ENCODE measurements around the gene IZUMO1.
A peak's percentile ranks its signal among the peaks of the same experiment; 100 is the strongest.

The IZUMO1 gene

DNA sequence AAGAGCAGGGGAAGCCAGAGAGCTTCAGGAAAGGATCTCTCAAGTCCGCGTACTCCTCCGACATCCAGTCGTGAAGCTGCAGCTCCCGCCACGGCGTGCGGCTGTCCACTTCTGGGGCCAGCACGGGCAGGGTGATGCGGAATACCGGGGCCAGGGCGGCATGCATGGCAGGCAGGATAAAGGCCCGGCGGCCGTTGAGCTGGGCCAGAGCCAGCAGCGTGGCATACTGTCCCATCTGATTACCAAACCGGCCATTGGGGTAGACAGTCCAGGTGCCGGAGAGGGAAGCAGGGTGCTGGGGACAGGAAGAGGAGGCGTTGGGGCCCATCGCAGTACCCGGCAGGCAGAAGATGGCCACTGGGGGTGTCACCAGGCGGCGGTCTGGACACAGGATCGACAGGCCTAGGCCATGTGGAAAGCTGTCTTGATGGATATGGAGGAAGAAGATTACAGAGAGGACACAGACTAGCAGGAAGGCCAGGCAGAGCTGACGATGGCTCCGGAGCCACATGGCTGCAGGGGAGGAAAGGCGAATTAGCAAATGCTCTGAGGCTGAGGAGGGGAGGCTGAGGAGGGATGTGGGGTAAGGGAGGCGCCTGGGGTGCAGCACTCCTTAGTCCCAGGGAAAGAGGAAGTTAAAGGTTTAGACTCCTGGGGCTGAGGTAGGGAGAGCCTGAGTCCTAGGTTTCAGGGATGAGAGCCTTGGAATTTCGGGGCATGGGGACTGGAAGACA lies 4.2 kb upstream of the IZUMO1 start:
- Mint-ChIP-seq H3K4me1 (ENCODE audit: low read depth) (peaks cover 24% of the 10 kb centered on the region), H3K27me3 (ENCODE audit: low read depth) (peaks cover 30% of the 10 kb centered on the region), H3K27ac (peak overlapping the region; percentile 71), H3K36me3 (ENCODE audit: low read depth) (no peaks in the 10 kb centered on the region), H3K4me3 (peak overlapping the region; percentile 51), H3K9me3 (no peaks in the 10 kb centered on the region)

DNA sequence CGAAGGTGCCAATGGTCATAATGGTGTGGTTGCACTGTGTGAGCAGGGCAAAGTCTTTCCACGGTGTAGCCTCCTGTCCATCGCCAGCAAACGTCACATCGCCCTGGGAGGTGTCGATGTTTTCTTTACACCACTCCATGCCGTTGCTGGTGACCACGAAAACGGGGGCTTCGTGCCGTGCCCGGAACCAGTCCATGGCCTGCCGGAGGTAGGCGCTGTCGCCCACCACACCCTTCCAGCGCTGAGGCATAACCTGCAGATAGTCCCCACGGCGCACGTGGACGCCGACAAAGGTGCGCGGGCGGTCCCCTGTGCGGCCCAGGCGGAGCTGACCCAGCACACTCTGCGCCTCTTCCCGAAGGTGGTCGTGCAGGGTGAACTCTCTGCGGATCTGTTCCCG lies 3.6 kb upstream of the IZUMO1 start:
- Mint-ChIP-seq H3K27me3 (ENCODE audit: low read depth) (peaks cover 30% of the 10 kb centered on the region), H3K27ac (no peak overlapping the region), H3K4me3 (no peak overlapping the region), H3K9me3 (no peaks in the 10 kb centered on the region), H3K4me1 (ENCODE audit: low read depth) (peaks cover 26% of the 10 kb centered on the region), H3K36me3 (ENCODE audit: low read depth) (no peaks in the 10 kb centered on the region)

DNA sequence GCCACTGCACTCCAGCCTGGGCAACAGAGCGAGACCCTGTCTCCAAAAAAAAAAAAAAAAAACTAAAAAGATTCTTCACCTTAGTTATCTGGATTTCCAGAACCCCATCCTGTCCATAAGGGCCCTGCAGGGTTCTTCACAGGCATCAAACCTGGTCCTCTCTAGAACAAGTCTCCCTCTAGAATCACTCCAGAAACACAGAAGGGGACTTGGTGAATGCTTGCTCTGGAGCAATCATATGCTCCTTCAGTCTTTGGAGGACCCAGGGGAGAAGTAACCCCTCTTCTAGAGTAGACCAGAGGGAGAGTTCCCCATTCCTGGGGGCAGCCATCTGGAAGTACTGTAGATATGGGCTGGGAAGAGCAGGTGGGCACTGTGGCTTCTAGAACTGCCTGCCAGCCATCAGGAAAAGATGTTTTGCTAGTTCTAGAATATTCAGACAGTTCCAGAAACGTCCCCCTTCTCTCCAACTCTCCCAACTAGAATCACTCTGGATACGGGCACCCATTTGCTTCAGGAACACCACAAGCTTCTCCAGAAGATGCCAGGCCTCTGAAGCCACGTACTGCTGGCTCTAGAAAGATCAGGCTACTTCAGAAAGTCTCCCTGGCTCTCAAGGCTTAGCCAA lies 3.0 kb upstream of the IZUMO1 start:
- H3K9me3 Mint-ChIP-seq: no peaks in the 10 kb centered on the region
- H3K4me3 Mint-ChIP-seq: no peak overlapping the region
- H3K27me3 Mint-ChIP-seq (ENCODE audit: low read depth): peaks cover 30% of the 10 kb centered on the region
- no peak overlapping the region for H3K27ac Mint-ChIP-seq
- H3K36me3 Mint-ChIP-seq (ENCODE audit: low read depth): no peaks in the 10 kb centered on the region
- peaks cover 26% of the 10 kb centered on the region for H3K4me1 Mint-ChIP-seq (ENCODE audit: low read depth)

DNA sequence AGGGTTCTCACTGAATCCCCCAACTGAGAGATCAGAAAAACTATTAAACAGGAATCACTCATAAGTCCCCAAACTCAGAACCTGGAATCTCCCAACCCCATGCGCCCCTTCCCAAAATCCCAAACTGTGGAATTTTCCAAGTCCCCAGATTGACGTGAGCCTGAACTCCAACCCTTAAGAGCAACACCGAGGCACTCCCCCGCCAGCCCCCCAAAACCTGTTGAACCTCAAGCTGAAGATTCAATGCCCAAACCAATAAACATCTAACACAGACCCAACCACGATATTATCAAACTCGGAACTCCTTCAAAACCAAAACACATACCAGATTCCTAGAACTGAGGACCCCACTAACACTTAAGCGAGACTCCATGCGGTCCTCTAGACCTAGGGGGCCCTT lies 599 bp downstream of the IZUMO1 start:
- H3K9me3 Mint-ChIP-seq: no peaks in the 10 kb centered on the region
- no peak overlapping the region for H3K4me3 Mint-ChIP-seq
- peak overlapping the region; percentile 62 for H3K27ac Mint-ChIP-seq
- peaks cover 17% of the 10 kb centered on the region for H3K27me3 Mint-ChIP-seq (ENCODE audit: low read depth)
- H3K4me1 Mint-ChIP-seq (ENCODE audit: low read depth): peaks cover 12% of the 10 kb centered on the region
- H3K36me3 Mint-ChIP-seq (ENCODE audit: low read depth): no peaks in the 10 kb centered on the region

DNA sequence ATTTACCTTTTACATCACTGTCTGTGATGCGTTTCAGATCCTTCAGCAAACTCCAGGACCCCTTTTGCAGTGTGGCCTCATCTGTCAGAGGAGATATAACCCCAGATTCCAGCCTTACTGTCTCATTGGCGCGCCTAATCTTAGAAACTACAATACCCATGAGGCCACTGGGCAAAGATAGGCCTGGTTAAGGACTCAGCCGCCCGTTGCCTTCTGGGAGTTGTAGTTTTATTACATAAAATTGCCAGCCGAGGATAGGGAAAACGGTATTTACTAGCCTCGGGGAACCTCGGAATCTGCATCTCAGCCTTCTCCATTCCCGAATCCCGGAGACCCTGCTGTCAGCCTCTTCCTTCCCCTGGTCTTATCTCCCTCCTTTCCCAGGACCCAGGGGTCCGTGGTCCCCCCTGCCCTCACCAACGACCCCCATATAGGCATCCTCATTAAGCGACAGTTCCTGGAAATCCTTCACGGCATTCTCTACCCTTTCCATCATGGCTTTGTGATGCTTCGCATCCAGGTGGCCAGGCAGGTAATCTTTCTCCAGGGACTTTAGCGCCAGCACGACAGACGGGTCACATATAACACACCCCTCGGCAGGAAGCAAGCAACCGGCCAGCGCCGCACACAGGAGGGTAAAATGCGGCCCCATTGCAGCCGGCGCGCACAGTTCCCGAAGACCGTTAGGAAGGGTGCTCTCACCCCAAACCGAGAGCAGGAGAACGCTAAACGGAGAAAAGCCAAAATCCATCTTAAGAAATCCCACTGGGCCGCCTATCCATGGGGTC lies 1.3 kb downstream of the IZUMO1 start:
- peaks cover 13% of the 10 kb centered on the region for H3K4me1 Mint-ChIP-seq (ENCODE audit: low read depth)
- H3K27me3 Mint-ChIP-seq (ENCODE audit: low read depth): peaks cover 18% of the 10 kb centered on the region
- H3K9me3 Mint-ChIP-seq: no peaks in the 10 kb centered on the region
- H3K36me3 Mint-ChIP-seq (ENCODE audit: low read depth): no peaks in the 10 kb centered on the region
- H3K27ac Mint-ChIP-seq: no peak overlapping the region
- H3K4me3 Mint-ChIP-seq: peak overlapping the region; percentile 14

DNA sequence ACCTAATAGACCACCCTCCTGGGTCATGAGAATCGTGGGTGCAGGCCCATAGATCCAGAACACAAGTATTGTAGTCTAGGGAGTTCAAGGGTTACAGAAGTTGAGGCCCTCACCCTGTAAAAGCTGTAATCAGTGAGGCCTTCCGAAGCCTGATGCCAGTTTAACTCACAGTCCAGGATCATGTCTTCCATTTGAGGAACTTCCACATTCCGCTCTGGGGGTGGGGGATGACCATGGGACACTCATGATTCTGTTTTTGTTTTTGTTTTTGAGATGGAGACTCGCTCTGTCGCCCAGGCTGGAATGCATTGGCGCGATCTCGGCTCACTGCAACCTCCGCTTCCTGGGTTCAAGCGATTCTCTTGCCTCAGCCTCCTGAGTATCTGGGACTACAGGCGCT lies 4.6 kb downstream of the IZUMO1 start:
- no peak overlapping the region for H3K27ac Mint-ChIP-seq
- no peak overlapping the region for H3K4me3 Mint-ChIP-seq
- no peaks in the 10 kb centered on the region for H3K36me3 Mint-ChIP-seq (ENCODE audit: low read depth)
- H3K4me1 Mint-ChIP-seq (ENCODE audit: low read depth): peaks cover 18% of the 10 kb centered on the region
- peaks cover 22% of the 10 kb centered on the region for H3K27me3 Mint-ChIP-seq (ENCODE audit: low read depth)
- no peaks in the 10 kb centered on the region for H3K9me3 Mint-ChIP-seq

DNA sequence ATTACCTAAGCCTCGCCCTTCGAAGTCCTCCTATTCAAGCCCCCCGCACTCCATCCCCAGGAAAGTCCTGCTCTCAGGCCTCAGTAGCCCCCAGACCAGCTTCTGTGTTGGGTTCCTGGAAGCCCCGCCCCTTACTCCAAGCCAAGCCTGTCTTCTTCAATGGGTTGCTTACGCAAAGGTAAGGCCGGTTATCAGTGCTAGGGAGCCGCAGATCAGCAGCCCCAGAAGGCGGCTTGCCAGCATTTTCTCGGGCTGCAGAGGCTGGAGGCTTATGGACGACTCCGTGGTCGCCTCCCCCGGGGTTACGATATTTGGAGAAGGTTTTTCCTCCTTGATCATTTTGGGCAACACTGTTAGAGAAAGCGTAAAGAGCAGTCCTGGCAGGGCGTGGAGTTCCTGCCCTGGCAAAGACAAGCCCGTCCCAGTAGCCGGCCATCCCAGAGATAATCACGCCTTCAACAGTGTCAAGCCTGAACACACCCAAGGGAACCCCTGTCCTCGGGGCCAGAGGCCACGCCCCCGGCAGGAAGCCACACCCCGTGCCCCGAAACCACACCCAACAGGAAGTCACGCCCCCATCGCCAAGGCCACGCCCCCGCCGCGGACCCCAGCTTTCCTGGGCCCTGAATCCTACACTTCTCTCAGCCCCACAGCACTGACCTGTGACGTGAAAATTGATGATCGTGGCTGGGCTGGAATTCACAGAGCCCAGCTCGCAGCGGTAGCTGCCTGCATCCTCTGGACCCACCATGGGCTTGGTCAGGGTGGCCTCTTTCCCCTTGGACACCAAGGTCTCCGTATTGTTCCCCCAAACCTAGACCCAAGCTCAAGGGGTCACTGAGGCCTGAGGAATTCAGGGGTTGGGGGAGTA lies 5.3 kb downstream of the IZUMO1 start:
- Mint-ChIP-seq H3K4me3 (no peak overlapping the region), H3K36me3 (ENCODE audit: low read depth) (no peaks in the 10 kb centered on the region), H3K9me3 (no peaks in the 10 kb centered on the region), H3K27ac (no peak overlapping the region), H3K27me3 (ENCODE audit: low read depth) (peaks cover 22% of the 10 kb centered on the region), H3K4me1 (ENCODE audit: low read depth) (peaks cover 18% of the 10 kb centered on the region)

DNA sequence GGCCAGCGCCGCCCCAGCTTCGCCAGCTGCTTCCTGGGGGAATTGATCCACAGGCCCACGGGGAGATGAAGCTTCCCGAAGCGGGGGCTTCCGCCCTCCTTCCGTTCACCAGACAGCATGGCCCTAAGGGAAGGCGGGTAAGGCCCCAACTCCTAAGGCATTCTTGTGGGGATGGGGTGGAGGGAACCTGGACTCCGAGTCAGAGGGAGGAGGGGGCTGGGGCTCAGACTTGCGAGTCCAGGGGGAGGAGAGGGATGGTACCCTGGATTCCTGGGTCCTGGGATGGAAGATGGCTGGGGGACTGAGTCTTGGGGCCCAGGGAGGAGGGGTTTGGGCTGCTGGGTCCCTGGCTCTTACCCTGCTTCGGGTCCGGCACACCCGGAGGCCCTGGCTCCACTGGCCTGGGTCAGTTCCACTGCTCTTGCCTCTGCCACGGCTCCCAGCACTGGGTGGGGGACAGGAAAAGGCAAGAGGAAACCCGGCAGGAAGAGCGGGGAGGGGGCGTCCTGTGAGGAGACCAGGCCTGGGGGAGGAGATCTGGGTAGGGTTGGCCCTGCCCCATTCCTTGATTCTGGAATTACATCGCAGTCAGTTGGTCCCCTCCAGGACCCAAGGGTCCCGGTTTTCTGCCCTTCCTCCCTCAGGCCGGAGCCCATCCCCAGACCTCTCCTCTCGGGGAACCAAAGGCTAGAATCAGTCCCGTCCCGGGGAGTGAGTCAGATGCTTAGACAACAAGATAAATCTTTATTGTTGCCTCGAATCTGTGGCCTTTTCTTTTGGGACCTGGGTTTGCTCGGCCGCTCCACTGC lies 6.3 kb downstream of the IZUMO1 start, which contains the start of gene RASIP1:
RASIP1 (minus strand) TSS at position 447 of the 809 bp plus-strand sequence; CDS start at position 119, 328 bp downstream.
- no peak within 1 kb of the TSS for H3K4me3 Mint-ChIP-seq
- no peak within 1 kb of the TSS for H3K27ac Mint-ChIP-seq
- peaks cover 17% of the 10 kb centered on the region for H3K27me3 Mint-ChIP-seq (ENCODE audit: low read depth)
- H3K36me3 Mint-ChIP-seq (ENCODE audit: low read depth): no peaks in the 10 kb centered on the region
- H3K4me1 Mint-ChIP-seq (ENCODE audit: low read depth): peaks cover 12% of the 10 kb centered on the region
- no peaks in the 10 kb centered on the region for H3K9me3 Mint-ChIP-seq

DNA sequence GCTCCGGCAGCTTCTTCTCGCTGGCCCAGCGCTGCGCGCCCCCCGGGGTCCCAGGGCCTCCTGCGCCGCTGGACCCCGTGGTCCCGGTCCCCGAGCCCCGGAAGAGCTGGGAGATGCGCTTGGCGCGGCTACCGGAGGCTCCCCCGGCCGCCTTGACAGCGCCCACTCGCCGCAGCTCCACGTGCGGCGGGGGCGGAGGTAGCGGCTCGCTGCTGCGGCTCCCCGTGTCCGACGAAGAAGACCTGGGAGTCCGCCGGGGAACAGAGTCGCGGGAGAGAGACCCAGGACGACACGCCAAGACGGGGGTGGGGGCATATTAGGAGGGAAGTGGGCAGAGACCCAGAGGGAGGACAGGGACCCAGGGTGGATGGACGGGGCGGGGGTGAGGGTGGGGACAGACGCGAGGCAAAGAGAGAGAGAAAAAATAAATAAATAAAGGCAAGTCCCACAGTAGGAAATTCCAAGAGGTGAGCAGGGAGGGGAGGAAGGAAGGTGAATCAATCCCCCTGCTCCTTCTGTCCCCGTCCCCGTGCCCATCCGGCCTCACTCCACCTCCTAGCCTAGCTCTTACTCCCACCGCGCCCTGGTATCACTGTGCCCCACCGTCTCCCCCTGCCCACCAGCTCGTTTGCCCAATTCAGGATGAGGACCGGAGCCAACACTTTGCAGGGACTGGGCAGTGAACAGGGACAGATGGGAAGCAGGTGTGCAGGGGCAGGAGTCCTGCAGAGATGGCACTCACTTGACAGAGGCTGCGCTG lies 7.1 kb downstream of the IZUMO1 start:
- peaks cover 17% of the 10 kb centered on the region for H3K27me3 Mint-ChIP-seq (ENCODE audit: low read depth)
- no peak overlapping the region for H3K27ac Mint-ChIP-seq
- no peaks in the 10 kb centered on the region for H3K36me3 Mint-ChIP-seq (ENCODE audit: low read depth)
- H3K4me1 Mint-ChIP-seq (ENCODE audit: low read depth): peaks cover 12% of the 10 kb centered on the region
- H3K9me3 Mint-ChIP-seq: no peaks in the 10 kb centered on the region
- no peak overlapping the region for H3K4me3 Mint-ChIP-seq

DNA sequence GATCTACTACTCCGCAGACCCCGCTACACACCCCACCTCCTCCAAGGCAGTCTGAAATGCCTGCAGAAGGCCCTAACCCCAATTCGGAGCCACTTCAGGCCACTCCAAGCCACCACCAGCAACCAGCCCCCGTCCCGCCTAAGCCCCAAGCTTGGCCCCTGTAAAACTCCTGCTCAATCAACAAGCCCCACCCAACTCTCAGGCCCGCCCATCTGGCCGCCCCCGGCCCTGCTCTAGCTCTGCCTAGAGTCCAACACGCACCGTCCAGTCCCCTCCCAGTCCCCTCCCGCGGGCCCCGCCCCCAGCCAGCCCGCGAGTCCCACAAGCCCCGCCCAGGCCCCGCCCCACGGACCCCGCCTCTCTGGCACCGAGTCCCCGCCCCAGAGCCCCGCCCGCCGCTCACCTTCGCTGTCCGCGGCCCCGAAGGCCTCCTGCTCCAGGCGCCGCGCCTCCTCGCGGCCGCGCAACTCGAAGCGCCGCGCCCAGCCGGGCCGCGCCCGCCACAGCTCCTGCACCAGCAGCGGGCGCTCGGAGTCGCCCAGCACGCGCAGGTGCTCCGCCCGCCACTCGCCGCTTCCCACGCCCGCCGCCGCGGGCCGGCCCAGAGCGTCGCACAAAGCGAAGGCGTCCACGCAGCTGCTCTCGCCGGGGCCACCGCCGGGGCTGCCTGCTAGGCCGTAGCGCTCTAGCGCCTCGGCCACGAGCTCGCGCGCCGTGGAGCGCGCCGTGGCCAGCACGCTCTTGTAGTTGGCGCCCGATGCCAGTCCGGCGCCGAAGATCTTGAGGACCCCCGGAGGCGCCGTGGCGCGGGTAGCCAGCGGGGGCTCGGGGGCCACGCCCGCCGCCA lies 7.9 kb downstream of the IZUMO1 start:
- H3K4me3 Mint-ChIP-seq: peak overlapping the region; percentile 17
- no peaks in the 10 kb centered on the region for H3K9me3 Mint-ChIP-seq
- H3K36me3 Mint-ChIP-seq (ENCODE audit: low read depth): no peaks in the 10 kb centered on the region
- no peak overlapping the region for H3K27ac Mint-ChIP-seq
- peaks cover 17% of the 10 kb centered on the region for H3K27me3 Mint-ChIP-seq (ENCODE audit: low read depth)
- H3K4me1 Mint-ChIP-seq (ENCODE audit: low read depth): peaks cover 12% of the 10 kb centered on the region

DNA sequence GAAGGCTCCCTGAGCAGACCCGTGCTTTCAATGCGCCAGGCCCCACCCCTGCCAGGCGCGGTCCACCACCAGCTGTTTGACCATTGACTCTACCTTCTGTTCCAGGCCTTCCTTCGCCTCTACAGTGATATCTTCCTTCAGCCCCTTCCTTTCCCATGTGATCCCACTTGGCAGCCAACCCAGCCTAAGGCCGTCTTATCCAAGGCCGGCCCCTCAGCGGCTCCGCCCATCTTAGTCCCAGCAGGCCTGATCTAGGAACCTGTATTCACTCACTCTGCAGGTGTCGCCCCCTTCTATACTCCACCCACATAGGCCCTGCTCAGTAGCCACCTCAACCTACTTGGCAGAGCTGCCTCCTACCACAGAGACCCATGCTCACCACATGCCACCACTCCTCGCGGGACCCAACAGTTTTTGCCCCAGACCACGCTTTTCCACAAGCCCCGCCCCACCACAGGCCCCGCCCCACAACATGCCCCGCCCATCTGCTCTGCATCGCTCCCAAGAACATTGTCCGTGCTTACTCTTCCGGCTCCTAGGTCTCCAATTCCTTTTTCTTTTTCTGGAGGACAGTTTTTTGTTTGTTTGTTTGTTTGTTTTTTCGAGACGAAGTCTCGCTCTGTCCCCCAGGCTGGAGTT lies 9.2 kb downstream of the IZUMO1 start:
- H3K4me3 Mint-ChIP-seq: no peak overlapping the region
- no peaks in the 10 kb centered on the region for H3K36me3 Mint-ChIP-seq (ENCODE audit: low read depth)
- peaks cover 12% of the 10 kb centered on the region for H3K4me1 Mint-ChIP-seq (ENCODE audit: low read depth)
- H3K27ac Mint-ChIP-seq: no peak overlapping the region
- peaks cover 12% of the 10 kb centered on the region for H3K27me3 Mint-ChIP-seq (ENCODE audit: low read depth)
- no peaks in the 10 kb centered on the region for H3K9me3 Mint-ChIP-seq

DNA sequence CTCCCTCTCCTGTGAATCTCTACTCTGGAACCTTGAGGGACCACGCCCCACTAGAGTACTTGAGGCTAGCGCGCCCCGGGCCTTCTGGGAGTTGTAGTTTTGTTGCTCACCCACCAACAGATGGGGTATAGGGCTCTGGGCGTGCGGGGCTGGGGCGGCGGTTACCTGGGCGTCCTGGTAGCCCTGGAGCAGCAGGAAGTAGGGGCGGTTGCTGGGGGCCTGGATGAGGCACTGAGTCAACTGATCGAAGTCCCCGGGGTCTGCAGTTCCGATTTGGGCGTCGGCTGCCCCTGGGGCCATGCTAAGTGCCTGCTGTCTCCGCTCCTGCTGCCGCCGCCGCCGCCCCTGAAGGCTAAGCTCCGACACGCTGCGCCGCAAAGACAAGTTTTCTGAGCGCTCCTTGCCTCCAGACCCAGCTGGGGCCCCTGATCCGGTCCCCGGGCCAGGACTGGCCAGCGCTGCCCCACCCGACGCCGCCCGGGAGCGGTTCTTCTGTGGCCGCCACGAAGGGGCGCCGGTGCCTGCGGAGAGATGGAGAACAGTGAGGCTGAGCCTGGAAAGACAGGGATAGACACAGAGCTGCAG lies 11.6 kb downstream of the IZUMO1 start:
- Mint-ChIP-seq H3K4me3 (no peak overlapping the region), H3K36me3 (ENCODE audit: low read depth) (no peaks in the 10 kb centered on the region), H3K27ac (no peak overlapping the region), H3K9me3 (no peaks in the 10 kb centered on the region), H3K4me1 (ENCODE audit: low read depth) (peaks cover 6% of the 10 kb centered on the region), H3K27me3 (ENCODE audit: low read depth) (peaks cover 8% of the 10 kb centered on the region)
